HG03432 (cell line): ENCODE data around the gene TGFA.

Experiments used
- ATAC-seq: cut with Tn5 transposase; IDR thresholded peaks from one replicate; pipeline ENCODE4 v1.9.1; 2021; ENCODE audit warnings: mild to moderate bottlenecking, moderate library complexity; ENCODE audit not compliant: unreplicated experiment

TGFA gene

DNA sequence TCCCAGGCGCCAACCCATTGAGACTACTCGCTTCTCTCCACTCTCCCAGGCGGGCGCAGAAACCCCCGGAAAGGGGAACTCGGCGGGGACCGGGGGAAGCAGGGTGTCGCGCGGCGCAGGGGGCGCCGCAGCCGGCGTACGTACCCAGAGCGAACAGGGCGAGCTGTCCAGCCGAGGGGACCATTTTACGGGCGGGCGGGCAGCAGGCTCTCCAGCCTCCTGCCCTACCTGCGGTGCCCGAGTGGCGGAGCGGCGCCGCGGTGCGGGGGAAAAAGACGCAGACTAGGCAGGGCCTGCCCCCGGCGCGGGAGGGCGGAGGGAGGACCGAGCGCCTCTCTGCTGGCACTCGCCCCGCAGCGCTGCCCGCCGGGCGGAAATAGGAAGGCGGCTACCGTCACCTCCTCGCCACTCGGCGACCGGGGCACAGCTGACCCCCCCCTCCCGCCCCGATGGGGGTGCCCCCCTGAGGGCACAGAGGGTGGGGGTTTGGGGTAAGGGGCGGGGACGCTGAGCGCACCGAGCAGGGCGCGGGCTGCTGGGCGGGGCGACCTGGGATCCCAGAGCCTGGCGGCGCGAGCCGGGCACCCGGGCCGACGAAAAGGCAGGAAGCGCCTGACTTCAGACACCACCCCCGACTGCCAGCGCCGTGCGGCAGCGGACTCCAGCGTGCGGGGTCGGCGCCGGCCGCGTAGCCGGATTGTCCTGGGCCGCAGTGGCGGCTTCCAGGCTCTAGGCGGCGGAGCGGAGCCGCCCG lies at the start of gene TGFA:
Gene TGFA (minus strand): TSS at position 243 of the 754 bp plus-strand sequence. CDS start 59 bp downstream, at position 184.
- peak; percentile 79 for ATAC-seq

DNA sequence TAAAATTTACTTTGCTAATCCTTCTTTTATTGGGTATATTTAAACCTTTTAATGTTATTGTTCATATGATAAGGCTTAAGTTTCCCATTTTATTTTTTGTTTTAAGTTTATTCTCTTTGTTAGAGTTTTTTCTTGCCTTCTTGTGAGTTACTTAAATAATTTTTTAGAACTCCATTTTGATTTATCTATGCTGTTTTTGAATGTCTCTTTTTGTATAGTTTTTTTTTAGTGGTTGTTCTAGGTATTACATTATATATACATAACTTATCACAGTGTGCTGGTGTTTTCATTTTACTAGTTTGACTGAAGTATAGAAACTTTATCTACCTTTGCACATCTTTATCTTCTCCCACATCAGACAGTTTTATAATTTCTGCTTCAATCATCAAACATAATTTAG lies 49.4 kb upstream of the TGFA start:
- no peak for ATAC-seq

DNA sequence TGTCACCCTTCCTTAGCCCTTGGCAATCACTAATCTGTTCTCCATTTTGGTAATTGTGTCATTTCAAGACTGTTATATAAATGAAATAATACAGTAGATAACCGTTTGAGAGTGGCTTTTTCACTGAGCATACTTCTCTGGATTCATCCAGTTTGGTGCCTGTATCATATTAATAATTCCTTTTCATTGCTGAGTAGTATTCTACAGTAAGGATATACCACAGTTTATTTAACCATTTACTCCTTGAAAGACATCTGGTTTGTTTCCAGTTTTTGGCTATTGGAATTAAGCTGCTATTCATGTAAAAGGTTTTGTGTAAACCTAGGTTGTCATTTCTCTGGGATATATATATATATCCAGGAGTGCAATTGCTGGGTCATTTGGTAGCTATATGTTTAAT lies 44.6 kb upstream of the TGFA start:
- no peak for ATAC-seq

DNA sequence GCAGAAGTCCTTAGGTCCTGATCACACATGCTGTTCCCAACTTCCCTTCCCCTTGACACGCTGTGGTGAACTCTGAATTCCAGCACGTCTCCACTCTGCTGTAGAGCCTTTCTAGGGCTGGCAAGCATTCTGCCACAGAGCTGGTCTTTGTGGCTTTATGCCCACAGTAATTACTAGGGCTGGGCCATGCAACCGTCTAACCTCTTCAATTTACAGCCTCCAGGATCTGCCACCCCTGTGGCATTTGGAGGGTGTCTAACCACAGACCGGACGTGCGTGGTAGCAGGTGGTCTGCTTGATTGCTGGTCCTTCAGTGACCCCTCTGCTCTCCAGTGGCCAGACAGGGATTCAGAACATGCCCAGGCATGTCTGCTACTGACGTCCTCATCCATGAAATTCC lies 43.1 kb upstream of the TGFA start:
- ATAC-seq = no peak

DNA sequence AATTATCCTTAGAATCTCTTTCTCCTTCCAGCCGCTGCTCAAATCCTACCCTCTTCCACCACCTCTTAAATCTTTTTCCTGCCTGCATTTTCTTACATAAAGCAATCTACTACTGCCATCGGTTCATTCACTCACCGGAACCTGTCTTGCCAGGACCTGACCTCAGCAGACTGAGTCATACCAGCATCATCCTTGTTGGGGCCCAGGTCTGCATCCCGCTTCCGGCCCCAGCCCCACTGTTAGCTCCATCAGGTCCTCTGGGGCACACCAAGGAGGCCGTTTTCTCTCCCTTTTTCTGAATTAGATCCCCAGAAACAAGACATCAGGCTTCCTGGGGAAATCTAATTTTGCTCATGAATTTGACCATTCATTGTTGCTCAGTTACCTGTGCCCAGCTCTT lies 42.7 kb upstream of the TGFA start:
- ATAC-seq = no peak

DNA sequence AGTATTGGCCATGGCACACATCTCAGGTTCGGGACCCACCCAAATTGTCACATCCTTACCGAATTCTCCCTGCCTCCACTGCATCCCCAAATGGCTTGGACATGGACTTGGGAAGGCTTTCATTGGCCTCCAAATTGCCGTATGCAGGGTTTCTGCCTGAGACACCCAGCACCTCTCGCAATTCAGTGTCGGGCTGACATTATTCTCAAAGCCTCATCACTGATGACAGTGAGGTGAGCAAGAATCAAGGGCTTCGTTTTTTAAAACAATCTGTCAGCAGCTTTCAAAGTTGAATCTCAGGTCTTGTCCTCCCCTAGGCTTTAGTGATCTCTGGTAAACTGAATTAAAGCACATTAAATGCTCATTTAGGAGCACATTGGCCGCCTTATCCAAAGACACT lies 29.5 kb upstream of the TGFA start:
- no peak for ATAC-seq

DNA sequence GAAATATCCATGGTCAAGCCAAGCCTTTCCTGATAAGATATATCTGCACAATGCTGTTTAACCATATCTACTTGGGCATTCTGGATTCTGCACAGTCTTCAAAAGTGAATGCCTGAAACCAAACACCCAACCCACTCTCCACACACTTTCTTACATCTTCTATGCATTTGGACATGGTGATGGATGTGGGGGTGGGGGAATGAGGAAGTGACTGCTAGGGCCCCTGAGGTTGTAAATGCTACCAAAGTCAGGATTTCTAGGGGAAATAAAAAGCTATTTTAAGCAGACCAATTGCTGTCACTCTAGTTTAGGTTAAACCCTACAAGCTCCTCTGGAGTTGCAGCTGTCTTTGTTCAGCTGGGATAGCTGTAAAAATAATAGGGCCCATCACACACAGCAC lies 26.7 kb upstream of the TGFA start:
- ATAC-seq = no peak

DNA sequence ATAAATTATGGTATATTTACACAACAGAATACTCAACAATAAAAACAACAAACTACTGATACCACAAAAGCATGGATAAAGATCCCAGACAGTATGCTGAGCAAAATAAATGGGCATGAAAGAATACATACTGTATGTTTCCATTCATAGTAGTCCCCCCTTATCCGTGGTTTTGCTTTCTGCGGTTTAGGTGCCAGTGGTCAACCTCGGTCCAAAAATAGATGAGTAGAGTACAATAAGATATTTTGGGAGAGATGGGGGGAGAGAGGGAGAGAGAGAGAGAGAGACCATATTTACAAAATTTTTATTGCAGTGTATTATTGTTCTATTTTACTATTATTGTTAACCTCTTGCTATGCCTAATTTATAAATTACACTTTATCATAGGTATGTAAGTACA lies 21.0 kb upstream of the TGFA start:
- no peak for ATAC-seq

DNA sequence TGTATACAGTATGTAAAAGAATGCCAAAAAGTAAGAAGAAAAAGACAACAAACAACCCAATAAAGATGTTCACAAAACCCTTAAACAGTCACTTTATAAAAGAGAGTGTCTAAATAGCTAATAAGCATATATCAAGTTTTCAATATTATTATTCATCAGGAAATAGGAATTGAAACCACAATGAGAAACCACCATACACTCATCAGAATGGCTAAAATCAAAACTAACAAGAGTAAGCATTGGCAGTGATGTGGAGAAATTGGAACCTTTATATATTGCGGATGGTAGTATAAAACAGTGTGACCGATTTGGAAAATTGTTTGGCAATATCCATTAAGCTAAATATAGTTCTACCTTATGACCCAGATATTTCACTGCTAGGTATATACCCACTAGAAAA lies 20.5 kb upstream of the TGFA start:
- ATAC-seq = no peak

DNA sequence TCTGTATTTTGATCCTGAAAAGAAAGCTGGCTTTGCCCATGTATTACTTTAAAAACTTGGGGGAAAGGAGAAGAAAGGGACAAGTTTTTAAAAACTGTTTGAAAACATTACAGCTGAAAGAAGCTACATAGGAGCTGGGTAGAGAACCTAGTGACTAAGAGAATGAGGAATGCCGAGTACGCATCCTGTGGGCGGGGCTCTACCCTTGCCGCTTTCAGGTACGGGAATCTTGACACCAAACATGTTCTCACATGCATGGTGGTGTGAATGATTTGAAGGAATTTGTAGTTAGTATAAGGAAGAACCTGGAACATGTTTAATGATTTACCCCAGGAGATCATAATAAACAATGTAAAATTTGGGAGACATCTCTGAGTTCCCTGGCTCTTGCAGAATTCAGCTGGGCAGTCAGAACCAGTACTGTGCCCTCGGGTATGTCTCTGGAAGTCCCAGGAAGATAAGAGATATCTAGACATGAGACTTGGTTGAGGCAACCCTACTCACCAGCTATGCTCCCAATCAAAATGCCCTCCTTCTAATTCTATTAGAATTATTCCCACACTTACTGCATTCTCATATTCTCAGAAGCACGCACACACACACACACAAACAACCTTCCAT lies 16.5 kb upstream of the TGFA start:
- no peak for ATAC-seq

DNA sequence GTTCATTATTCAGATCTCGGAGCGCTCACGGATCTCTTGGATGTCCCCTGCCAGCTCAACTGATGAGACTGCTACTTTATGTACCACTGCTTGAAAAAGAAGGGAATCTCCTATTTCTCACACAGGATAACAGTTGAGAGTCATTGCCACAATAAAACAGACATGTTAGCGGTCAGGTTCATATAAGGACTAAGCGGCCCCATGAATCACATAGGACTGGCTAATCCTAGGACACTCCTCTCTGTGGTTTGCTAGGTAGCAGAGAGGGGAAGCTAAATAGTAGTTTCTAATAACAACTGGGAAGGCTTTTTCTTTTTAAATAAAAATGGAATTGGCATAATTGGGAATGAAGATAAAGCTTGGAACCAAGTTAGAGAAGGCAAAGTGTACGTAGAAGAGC lies 15.9 kb upstream of the TGFA start:
- ATAC-seq = no peak

DNA sequence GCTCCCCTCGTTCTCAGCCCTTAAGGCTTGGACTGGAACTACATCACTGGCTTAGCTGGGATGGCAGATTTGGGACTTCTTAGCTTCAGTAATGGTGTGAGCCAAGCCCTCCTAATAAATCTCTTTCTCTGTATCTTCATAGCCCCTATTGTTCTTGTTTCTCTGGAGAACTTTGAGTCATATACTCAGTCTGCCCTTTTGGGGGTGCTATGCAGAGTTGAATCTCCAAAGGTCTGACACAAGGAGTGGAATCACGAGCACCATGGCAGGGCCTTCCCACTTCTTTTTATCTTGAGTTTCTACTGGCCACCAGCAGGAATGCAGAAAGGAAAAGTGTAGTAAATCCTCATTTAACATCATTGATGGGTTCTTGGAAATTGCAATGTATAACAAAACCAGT lies 13.3 kb upstream of the TGFA start:
- ATAC-seq = no peak

DNA sequence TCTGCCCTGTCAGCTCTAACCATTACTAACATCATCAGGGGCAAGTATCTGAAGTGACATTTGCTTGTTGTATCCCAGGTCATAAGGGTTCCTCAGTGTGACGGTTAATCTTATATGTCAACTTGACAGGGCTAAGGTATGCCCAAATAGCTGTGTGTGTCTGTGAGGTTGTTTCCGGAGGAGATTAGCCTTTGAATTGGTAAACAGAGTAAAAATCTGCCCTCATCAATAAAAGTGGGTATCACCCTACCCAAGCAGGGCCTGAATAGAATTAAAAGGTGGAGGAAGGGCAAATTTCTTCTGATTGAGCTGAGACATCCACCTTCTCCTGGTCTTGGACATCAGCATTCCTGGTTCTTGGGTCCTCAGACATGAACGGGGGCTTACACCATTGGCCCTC lies 12.8 kb upstream of the TGFA start:
- no peak for ATAC-seq

DNA sequence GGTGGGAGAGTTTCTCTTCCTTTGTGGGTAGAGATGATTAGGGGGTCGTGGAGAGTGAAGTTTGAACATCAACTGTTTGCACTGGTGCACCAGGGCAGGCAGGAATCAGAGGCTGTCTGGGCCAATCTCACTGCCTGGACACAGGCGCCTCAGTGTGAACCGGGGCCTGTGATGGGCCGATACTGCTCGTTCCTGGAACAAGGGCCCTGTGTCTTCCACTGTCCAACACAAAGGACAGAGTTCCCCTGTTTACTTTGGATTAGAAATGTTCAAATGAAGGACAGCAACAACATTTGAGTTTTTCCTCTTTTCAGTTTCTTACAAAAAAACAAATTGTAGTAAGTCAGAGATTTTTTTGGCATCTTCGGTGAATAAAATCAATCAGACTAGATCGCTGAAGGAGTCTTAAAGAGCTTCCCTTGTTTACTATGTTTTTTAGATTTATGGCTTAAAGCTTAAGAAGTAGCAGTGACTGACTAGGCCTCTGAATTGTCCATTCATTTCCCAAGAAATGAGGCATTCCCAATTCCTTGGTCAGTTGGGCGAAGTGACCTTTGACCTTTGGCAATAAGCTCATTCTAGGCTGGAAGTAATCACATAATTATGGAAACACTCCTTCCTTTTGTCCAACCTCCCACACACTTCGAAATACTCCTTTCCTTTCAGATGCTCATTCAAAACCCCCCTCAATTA lies 11.6 kb upstream of the TGFA start:
- ATAC-seq = no peak

DNA sequence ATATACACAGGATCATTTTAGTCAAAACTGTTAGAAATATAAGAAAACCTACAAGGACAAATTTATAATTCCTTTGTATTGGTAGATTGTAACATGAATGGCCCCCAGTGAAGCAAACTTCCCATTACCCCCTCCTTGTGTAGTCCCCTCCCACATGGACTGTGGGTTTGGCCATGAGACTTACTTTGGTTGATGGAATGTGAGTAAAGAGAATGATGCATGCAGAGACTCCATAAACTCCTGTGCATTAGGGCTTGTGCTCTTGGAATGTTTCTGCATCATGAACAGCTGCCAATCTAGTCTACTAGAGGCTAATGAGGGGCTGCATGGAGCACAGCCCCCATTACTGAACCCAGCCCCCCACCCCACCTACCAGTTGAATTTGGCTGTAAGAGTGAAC lies 8.3 kb upstream of the TGFA start:
- ATAC-seq = no peak

DNA sequence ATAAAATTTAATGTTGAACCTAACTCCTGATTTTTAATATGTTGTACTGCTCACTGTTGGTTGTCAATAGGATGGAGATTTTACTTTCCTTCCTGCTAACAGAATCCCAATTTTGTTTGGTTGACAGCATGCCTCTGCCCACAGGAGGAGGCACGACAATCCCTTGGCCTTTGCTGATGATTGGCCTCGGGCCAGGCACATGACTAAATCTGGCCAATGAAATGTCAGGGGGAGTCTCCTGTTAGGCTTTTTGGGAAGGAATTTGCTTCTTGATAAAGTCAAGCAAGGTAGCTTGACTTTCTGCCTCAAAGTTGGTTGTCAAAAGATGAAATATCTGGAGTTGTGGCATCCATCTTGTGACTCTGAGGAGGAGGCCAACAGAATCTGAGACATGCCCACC lies 6.8 kb upstream of the TGFA start:
- ATAC-seq = no peak

DNA sequence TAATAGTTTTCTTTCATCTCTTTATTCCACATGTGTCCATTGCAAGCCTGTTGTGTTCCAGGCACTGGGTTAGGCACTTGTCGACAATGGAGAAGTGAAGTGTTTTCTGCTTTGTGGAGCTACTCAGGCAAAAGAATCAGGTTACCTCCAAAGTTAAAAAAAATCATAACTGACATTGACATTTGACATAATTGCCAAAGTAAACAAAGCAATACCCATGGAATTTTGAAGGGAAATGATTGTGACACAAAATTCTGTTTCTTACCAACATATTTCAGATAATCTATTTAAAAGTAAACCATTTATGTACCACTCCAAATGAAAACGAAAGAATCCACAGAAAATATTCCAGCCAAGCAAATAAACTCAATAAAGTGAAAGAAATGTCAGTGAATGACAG lies 6.4 kb upstream of the TGFA start:
- no peak for ATAC-seq

DNA sequence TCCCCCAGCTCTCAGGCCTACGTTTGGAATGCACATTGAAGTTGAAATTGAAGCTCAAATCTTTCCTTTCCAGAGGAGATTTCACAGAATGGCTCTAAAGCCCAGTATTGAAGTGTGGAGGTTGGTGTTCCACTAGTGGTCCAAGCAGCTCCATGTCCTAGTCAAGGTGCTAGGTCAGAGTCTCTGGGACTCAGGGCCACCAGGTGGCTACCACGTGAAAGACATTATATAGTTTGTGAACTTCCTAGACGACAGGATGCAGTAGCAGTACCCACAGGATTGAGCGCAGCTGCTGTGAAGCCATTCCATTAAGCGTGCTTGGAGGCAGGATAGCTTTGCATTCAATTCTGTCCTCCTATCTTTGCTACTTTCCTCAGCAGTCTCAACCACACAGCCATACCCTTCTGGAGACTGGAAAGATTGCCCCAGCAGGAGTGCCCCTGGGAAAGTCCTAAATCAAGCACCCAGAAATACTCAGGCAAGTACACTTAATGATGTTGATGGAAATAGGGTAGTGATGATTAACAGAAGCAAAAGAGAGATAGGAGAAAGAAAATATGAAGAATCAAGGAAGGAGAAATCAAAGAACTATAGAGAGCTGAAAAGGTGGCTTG lies 4.7 kb upstream of the TGFA start:
- ATAC-seq = no peak

DNA sequence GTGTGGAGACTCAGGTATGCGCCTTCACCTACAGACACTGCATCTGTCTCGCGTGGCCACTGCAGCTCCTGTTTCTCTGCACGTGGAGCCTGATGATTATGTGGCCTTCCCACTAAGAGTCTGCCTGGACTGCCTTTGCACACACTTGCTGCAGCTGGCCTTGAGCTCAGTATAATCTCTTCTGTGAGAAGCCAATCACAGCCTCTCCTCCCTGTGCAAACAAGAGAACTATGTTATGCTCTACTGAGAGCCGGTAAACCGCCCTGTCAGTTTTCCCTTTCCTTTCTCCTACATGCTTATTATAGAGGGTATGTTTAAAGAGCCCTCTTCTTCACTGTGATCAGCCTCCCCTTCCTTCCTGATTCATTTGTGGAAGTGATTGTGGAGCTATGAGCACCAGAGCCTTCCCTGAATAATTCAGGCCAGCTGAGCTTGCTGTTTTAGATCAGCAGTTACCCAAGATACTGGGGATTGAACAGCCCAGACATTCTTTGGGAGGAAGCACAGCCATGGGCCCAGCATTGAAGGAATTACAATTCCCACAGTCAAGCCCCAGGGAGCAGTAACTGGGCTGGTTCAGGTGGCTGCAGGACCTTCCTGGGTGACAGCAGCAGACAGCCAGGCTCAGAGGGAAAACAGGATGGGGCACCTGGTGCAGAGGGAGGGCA lies 3.7 kb upstream of the TGFA start:
- ATAC-seq = no peak

DNA sequence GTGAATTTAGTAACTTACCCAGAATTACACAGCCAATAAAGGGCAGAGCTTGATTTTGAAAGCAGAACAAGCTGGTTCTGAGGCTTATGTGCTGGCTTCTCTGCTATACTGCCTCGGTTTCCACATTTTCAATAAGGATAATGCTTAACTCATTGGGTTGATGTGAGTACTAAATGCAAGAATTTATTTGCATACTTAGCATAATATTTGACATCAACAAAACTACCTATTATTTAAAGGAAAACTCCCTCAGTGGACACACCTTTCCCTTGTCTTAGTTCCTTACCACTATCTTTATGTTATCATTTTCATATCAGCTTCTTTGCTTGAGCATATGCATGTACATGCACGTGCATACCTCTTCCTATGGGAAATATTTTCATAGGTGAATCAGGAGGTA lies 3.0 kb upstream of the TGFA start:
- no peak for ATAC-seq

DNA sequence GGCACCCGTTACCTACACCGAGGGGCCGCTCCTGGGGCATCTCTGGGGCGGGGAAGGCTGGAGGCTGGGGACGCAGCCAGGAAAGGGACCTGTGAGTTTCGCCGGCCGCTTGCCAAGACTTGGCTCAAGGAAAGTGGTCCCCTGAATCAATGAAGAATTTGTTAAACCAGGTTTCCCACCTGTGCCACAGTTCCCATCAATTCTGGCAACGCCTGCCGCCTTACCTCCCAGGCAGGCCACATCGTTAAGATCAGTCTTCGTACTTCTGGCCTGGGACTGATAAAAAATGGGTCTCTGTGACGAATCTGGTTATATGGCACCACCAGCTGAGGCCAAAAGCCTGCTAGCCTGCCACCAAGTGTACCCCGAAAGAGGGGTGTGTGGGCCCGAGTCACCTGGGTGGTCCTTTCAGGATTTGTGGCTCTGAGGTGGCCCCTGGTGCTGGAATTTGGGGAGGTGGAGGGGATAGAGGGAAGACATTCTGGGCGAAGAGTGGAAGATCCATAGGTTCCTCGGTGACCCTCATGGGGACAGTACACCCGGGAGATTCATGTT lies 789 bp upstream of the TGFA start:
- ATAC-seq = no peak
